ENCODE data around the gene DENND2C.

DENND2C gene

DNA sequence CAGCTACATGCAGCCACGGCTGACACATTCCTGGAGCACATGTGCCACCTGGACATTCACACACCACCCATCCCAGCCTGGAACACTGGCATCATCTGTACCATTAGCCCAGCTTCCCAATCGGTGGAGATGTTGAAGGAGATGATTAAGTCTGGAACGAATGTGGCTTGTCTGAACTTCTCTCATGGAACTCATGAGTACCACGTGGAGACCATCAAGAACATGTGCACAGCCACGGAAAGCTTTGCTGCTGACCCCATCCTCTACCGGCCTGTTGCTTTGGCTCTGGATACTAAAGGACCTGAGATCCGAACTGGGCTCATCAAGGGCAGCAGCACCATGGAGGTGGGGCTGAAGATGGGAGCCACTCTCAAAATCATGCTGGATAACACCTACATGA, 133.8 kb downstream of the DENND2C start:
- no peak for DNase-seq

- no peak for DNase-seq
These were observed 134.4 kb downstream of the DENND2C start for GRCh38 chr1:114535401-114535800.

All from HCEC 1CT (cell line).